Head of caudate nucleus (tissue), 42 donors: ENCODE results near the gene IGSF1.
A peak's percentile ranks its signal among the peaks of the same experiment; 100 is the strongest.

ENCODE experiments used
- DNase-seq, 42 donors: peaks; one replicate each; pipeline versions ENCODE4 v3.0.0 to v3.0.0-alpha.2; 2020 to 2021; ENCODE audit warnings: mixed read lengths in 7 of 42
- intact Hi-C: fragments of 100-400 bp; cut with DNase I; formaldehyde crosslinking; loops from one replicate; pipeline ENCODE4 v1.15.0; 2022

IGSF1 gene

DNA sequence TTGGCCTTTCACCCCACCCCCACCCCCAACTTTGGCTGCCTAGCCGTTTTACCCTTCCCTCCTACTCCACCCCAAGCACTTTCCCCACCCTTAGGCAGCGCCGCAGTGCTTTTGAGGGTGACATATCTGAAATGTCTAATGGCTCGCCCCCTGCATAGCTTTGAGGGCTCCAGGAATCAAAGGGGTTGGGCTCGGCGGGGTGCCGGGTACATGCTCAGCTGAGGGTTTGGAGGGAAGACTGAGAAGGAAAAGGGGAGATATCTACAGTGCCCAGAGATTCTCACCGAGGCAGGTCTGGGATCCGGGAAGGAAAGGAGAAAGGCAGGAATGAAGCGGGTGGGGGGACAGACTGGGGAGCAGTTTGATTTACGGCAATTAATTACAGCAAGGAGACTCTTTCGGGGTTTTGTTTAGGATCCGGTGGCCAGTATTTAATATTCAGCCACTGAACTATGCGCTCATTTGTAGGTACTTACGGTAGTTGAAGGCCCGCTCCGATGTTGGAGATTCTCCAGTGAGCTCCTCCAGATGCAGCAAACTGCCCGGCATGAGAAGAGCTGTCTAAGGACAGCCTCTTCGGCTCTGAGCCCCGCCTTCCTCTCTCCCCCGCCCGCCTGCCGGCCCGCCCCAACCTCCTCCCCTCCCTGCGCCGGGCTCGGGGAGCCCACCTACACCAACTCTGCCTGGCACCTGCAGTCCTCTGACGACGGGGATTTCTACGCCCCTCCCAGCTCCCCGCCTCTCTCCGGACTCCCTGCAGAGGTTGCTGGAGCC is at the start of gene IGSF1:
IGSF1 (minus strand) TSS at position 569 of the 774 bp plus-strand sequence. CDS start 2,632 bp downstream, outside the sequence.
- intact Hi-C loops: no loop called here
- peak; percentile 27 to 81 (median 60) for DNase-seq

DNA sequence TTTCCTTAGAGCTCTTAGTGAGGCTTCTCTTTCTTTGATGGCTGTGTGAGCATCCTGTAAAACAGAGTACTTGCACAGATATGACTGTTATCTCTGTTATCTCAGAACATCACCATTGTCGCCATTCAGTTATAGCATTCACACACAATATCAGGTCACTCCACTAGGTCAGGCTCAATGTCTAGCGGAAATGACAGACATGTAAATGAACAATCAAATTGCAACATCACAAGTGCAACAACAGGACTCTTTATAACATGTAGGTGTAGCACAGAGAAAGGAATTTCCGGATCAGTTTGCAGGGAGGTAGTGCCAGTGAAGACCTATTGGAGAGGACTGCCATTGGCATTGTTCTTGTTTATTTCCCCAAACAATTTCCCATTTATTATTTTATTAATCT is 43.2 kb upstream of the IGSF1 start:
- no peak for DNase-seq
- intact Hi-C loops: no loop called here

DNA sequence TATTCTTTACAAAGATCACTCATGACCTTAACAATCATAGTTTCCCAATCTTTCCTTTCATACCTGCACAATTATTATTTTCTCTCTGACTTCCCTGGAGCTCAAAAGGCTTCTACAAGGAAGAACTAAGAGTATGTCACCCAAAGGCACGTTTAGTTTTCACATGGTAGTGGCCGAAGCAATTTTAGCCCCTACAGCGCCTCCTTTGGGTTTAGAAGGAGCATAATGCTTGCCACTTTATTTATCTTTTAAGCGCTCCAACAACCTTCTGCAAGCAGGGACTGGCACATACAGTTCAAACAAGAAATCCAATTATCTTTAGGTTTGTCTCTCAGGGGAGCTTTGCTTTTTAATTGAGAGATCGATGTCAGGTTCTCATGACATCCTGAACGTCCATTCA is 42.0 kb upstream of the IGSF1 start:
- DNase-seq: no peak
- intact Hi-C loops: no loop called here

DNA sequence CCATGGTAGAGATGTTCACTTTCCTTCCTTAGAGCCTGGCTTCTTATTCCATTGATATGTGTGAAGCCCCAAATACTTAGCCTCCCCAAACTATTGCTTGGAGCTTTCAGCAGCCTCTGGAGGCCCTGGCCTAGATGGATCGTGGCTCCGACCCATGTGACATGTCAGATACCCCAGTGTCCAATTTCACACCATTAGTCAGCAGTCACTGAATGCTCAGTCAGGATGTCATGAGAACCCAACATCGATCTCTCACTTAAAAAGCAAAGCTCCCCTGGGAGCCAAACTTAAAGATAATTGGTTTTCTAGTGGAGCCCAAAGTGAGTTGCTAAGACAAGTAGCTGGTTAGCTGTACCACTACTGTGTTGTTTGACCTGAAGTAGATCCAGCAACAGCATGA is 41.6 kb upstream of the IGSF1 start:
- DNase-seq: no peak
- intact Hi-C loops: no loop called here

DNA sequence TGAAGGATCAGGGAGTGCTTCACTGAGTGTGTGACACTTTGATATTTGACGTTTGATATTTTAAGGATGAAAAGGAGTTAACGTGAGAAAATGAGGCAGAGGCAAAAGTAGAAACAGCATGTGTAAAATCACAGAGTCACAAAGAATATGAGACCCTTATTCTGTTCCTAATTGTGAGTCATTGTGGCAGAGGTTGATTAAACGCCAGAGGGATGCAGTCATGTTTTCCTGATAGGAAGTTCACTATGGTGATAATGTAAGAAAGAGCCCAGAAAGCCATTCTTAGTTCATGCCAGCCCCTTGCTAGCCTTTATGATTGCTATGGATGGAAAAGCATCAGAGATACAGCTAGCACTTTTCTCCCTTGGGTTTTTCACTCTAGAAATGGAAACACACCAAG is 33.5 kb upstream of the IGSF1 start:
- no peak for DNase-seq
- intact Hi-C loops: no loop called here

- DNase-seq: no peak
- intact Hi-C loops: no loop called here
These were observed 28.2 kb upstream of the IGSF1 start for GRCh38 chrX:131317326-131317725.

- DNase-seq: no peak
- intact Hi-C loops: no loop called here
These were observed 27.2 kb upstream of the IGSF1 start for GRCh38 chrX:131316260-131316659.

- intact Hi-C loops: no loop called here
These were observed 19.9 kb upstream of the IGSF1 start for GRCh38 chrX:131308980-131309379.

DNA sequence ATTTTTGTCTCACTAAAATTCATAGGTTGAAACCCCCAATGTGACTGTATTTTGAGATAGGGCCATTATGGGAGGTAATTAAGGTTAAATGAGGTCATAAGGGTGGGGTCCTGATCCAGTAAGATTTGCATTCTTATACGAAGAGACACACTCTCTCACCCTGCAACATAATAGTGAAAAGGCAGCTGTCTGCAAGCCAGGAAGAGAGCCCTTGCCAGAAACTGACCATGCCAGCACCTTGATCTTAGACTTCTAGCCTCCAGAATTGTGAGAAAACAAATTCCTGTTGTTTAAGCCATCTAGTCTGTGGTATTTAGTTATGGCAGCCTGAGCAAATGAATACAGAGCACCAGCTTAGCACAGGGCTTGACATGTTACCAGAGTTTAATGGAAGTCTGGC is 17.5 kb upstream of the IGSF1 start:
- intact Hi-C loops: no loop called here

More at GRCh38 chrX:131308980-131309379, 19.9 kb upstream of the IGSF1 start:
- DNase-seq: no peak

DNA sequence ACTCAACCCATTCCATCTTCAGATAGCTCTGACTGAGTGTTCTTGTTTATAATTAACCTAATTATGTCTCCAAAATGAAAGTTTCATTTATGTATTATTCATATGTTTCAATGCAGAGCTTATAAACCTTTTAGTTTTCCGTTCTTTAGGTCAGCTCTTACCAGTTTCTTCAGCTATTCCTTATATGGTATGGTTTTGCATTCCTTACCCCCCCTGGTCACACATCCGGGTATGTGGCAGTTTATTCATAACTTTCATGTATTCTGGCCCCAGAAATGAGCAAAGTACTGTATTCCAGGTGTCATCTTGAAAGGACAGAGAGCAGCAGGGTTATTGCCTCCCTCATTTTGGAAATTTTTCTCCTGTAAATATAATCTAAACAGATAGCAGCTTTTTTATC is 16.8 kb upstream of the IGSF1 start:
- DNase-seq: no peak
- intact Hi-C loops: no loop called here

More for the DNA sequence above, 17.5 kb upstream of the IGSF1 start:
- no peak for DNase-seq

DNA sequence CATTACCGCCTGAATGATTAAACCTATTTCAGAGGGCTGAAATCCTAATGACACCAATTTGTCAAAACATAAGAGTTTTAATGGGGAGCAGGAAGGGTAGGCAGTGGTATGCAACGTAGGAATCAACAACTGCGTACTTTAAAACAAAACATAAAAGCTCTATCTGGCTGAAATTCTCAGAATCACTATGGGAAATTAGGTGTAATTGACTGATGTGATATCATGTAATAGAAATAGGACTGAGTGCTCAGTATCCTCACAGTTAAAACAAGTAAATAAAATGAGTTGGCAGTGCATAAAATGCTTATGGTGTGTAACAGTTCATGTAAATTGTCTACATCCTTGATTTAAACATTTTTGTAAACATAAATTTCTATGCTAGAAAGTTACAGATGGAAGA is 13.6 kb upstream of the IGSF1 start:
- intact Hi-C loops: no loop called here

GRCh38 chrX:131301155-131301554 is 12.0 kb upstream of the IGSF1 start:
- DNase-seq: no peak
- intact Hi-C loops: no loop called here

More for the DNA sequence above, 13.6 kb upstream of the IGSF1 start:
- DNase-seq: no peak

- no peak for DNase-seq
- intact Hi-C loops: no loop called here
These were observed 9.7 kb upstream of the IGSF1 start for GRCh38 chrX:131298846-131299245.

DNA sequence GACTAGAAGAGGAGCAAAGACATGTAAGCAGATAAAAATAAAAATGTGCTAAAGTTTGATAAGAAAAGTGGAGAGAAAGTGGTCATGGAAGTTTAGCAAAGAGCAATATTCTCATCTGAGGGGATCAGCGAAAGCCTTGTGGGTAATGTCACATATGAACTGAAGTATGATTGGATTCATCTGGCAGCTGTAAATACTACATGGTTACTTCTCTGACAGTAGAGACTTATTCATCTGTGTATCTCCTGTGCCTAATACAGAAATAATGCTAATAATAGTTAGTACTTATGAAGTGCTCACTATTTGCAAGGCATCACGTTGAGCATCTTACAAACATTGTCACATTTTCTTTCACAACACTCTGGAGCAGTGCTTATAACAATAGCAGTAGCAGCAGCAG is 8.9 kb upstream of the IGSF1 start:
- intact Hi-C loops: no loop called here
- no peak for DNase-seq

- DNase-seq: no peak
- intact Hi-C loops: no loop called here
These were observed 421 bp upstream of the IGSF1 start for GRCh38 chrX:131289527-131289926.

- DNase-seq: no peak
- intact Hi-C loops: no loop called here
These were observed 918 bp downstream of the IGSF1 start for GRCh38 chrX:131288188-131288587.

DNA sequence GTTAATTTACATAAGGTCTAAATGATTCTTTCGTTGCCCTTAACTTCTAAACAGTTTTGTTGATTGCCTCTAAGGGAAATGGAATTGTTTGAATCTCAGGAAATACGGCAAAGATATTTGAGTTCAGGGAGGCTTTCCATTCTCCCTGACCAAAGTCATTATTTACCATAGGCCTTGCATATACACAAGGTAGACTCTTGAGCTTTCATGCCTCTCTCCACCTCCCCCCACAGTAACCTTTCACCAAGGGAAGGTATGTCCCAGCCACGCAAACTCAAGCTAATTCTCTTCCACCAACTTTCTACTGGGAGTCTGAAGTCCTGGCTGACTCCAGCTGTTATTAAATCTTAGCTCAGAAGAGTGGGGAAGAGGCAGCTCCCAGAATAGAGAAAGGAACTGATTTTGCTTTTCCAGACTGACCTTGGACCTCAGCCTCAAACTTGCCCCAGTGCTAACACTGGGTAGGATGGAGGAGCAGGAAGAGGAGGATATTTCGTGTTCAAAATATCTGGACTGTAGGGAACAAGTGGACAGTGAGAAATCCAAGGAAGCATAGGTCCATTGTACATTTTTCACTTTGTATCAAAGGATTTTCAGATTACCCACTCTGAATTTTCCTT is 1.4 kb downstream of the IGSF1 start:
- intact Hi-C loops: no loop called here
- no peak for DNase-seq

DNA sequence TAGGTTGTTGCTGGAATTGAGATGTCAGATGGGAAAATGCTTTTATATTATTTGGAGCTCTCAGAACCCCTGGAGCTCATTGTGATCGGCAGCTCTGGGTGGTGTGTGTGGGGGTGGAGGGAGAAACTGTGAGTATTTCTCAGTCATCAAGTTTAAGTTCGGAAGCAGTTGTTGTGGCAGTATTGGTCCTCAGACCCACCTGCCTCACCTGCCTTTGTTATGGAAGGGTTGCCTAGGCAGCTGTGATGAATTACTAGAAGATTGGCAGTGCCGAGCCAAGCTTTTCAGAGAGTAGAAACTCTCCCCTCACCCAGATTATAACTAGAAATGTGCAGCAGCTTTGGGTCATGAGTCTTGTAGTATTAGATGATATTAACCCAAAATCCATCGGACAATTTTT is 9.5 kb downstream of the IGSF1 start:
- DNase-seq: no peak
- intact Hi-C loops: no loop called here

- DNase-seq: no peak
- intact Hi-C loops: no loop called here
These were observed 9.9 kb downstream of the IGSF1 start for GRCh38 chrX:131279197-131279596.

DNA sequence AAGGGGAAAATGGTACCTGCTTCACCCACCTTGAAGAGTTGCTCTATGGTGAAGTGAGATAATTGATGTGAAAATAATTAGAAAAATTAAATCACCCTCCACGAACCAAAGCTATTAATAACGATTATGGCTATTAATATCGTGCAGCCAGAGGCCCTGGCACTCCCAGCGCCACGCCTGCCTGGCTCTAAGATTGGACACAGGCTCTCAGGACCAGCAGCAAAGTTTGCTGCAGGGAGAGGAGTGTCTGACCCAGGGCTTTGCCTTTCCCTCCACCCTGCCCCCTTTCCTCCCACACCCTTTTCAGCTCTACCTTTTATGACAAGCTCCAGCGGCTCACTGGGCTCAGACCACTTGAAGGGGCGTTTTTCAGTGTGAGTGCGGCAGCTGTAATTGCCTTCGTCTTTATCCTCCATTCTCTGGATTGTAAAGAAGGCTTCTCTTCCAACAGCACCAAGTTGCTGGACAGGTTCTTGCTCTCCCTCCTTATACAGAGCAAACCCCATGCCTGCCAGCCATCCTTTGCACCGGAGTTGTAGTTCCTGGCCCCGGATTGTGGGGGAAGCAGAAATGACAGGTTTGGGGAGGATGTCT is 11.5 kb downstream of the IGSF1 start:
- intact Hi-C loops: no loop called here
- no peak for DNase-seq

- no peak for DNase-seq
- intact Hi-C loops: no loop called here
These were observed 16.1 kb downstream of the IGSF1 start for GRCh38 chrX:131273011-131273410.
